Caco-2 (cell line): ENCODE measurements around the gene CMKLR1. TPM values are rescaled to one million over a fixed set of nuclear protein-coding genes. Genes with fewer than 3 reads are reported as not detected.

ENCODE experiments used
- BruUV-seq: library from RNA; stranded (reverse); fragments of 400-500 nt; replicated peaks from 2 replicates; lab custom pipeline; 2021; lab: Mats Ljungman, UMichigan
- CTCF ChIA-PET: fragments of 300-600 bp; sonication (Branson Sonifier 250); formaldehyde crosslinking; loops from one replicate; lab custom pipeline; 2022; ENCODE audit warnings: antibody characterized with exemption; lab: Charles Lee
- POLR2A ChIA-PET: fragments of 300-600 bp; sonication (Branson Sonifier 250); formaldehyde crosslinking; loops from one replicate; lab custom pipeline; 2022; ENCODE audit warnings: antibody characterized with exemption; lab: Charles Lee
- DNase-seq, 2 experiments: peaks; one replicate each; pipeline versions ENCODE4 v3.0.0 to v3.0.0-alpha.2; 2020 to 2022
- H3K27me3 ChIP-seq: replicated peaks from 2 replicates; pipeline ENCODE4 v1.6.0; 2011; ENCODE audit warnings: low read length; ENCODE audit not compliant: control insufficient read depth, insufficient read depth
- H3K36me3 ChIP-seq: 2 replicates; pipeline ENCODE4 v1.5.1; 2011; ENCODE audit warnings: low read length; ENCODE audit not compliant: control insufficient read depth, insufficient read depth
- H3K4me1 ChIP-seq: fragments of 250-450 bp; sonication (Bioruptor Pico); 2 replicates; pipeline ENCODE4 v1.5.1; 2020; ENCODE audit warnings: mild to moderate bottlenecking
- H3K4me3 ChIP-seq: 2 replicates; pipeline ENCODE4 v1.5.1; 2011; ENCODE audit warnings: low read depth, mild to moderate bottlenecking, control low read depth, low read length
- H3K9me3 ChIP-seq: fragments of 250-450 bp; sonication (Bioruptor Pico); 2 replicates; pipeline ENCODE4 v1.5.1; 2020; ENCODE audit warnings: mild to moderate bottlenecking, moderate library complexity
- H3K27ac Mint-ChIP-seq: one replicate; pipeline ENCODE4 v1.8.0; 2022; ENCODE audit warnings: mixed read lengths; ENCODE audit not compliant: unreplicated experiment
- H3K27me3 Mint-ChIP-seq: one replicate; pipeline ENCODE4 v1.8.0; 2022; ENCODE audit warnings: mixed read lengths; ENCODE audit not compliant: insufficient read depth, unreplicated experiment
- H3K36me3 Mint-ChIP-seq: one replicate; pipeline ENCODE4 v1.8.0; 2022; ENCODE audit warnings: mild to moderate bottlenecking, mixed read lengths; ENCODE audit not compliant: insufficient read depth, unreplicated experiment
- H3K4me1 Mint-ChIP-seq: one replicate; pipeline ENCODE4 v1.8.0; 2022; ENCODE audit warnings: low read depth, mixed read lengths; ENCODE audit not compliant: unreplicated experiment
- H3K4me3 Mint-ChIP-seq: one replicate; pipeline ENCODE4 v1.8.0; 2022; ENCODE audit warnings: mild to moderate bottlenecking, moderate library complexity, mixed read lengths; ENCODE audit not compliant: unreplicated experiment
- H3K9me3 Mint-ChIP-seq: one replicate; pipeline ENCODE4 v1.8.0; 2022; ENCODE audit warnings: mixed read lengths; ENCODE audit not compliant: unreplicated experiment
- intact Hi-C: fragments of 100-400 bp; cut with micrococcal nuclease; formaldehyde crosslinking; loops from one replicate; pipeline ENCODE4 v1.10.0; 2022; ENCODE audit not compliant: unreplicated experiment
- total RNA-seq: library from RNA; stranded (reverse); gene quantifications from 2 replicates; pipeline ENCODE4 v1.2.3, GENCODE V29; 2022
- TF ChIP-seq, protein P1 (sequence below), 2 experiments: fragments of 200-600 bp in 1 of 2; IDR thresholded peaks; 1 replicate in 1 of 2; 2 replicates in 1 of 2; pipeline versions ENCODE4 v1.5.1 to v1.8.0; 2011 to 2022; ENCODE audit warnings: antibody characterized with exemption in 1 of 2, control low read depth in 1 of 2, inconsistent platforms in 1 of 2, low read depth in 1 of 2, low read length in 1 of 2, mild to moderate bottlenecking in 1 of 2, moderate library complexity in 1 of 2; ENCODE audit not compliant: insufficient read depth in 1 of 2, severe bottlenecking in 1 of 2, unreplicated experiment in 1 of 2

Gene CMKLR1
- total RNA-seq, 1 experiment from 2014 or later = not detected

DNA sequence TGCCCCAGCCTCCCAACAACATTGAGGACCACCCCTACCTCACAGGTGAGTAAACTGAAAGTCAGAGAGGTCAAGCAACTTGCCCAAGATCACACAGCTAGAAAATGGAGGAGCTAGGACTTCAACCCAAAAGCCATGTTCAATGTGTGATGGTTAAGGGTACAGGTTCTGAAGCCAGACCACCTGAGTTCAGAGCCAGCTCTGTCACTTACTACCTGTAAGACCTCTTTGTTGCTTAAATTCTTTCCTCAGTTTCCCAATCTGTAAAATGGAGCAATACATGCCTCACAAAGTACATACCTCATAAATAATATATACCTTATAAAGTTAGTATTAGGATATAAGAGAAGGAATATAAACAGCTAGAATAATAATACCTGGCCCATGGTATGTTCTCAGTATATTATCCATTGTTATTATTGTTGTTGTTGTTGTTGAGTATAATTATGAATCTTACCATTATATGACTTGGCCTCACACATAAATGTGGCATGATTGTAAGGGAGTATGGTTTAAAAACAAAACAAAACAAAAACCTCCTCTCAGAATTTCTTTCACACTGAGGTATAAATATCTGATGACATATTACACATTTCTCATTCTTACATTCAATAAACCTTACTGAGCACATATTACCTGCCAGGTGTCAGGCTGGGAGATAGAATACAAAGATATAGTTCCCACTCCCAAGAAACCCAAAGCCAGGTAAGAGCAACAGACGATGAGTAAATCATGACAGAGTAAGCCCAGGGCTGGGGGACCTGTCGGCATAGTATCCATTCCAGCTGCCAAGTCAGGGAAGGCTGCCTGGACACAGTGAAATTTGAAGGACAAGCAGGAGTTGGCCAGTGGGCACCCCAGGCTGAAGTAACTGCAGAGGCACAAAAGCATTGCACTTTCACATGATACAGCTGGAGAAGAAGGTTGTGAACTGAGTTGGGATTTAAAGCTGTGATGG lies 19.6 kb downstream of the CMKLR1 start:
- Mint-ChIP-seq H3K4me1 (peaks cover 6% of the 10 kb centered on the region), H3K9me3 (no peaks in the 10 kb centered on the region), H3K4me3 (no peak overlapping the region), H3K36me3 (no peaks in the 10 kb centered on the region), H3K27me3 (peaks cover 3% of the 10 kb centered on the region), H3K27ac (no peak overlapping the region)
- DNase-seq = no peak
- no TSS peak for BruUV-seq
- TF ChIP-seq, protein P1, sequence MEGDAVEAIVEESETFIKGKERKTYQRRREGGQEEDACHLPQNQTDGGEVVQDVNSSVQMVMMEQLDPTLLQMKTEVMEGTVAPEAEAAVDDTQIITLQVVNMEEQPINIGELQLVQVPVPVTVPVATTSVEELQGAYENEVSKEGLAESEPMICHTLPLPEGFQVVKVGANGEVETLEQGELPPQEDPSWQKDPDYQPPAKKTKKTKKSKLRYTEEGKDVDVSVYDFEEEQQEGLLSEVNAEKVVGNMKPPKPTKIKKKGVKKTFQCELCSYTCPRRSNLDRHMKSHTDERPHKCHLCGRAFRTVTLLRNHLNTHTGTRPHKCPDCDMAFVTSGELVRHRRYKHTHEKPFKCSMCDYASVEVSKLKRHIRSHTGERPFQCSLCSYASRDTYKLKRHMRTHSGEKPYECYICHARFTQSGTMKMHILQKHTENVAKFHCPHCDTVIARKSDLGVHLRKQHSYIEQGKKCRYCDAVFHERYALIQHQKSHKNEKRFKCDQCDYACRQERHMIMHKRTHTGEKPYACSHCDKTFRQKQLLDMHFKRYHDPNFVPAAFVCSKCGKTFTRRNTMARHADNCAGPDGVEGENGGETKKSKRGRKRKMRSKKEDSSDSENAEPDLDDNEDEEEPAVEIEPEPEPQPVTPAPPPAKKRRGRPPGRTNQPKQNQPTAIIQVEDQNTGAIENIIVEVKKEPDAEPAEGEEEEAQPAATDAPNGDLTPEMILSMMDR (IDR thresholded peaks at IDR 0.05; ENCODE audit: insufficient read depth in 1 of 2, low read depth in 1 of 2, low read length in 1 of 2, severe bottlenecking in 1 of 2, unreplicated experiment in 1 of 2) = no peak
- Histone ChIP-seq H3K36me3 (no peaks in the 10 kb centered on the region), H3K27me3 (no peaks in the 10 kb centered on the region), H3K9me3 (no peaks in the 10 kb centered on the region), H3K4me3 (no peak overlapping the region), H3K4me1 (peaks cover under 1% of the 10 kb centered on the region; the same call in 1 of the 2 replicates)
- CTCF ChIA-PET = no interaction called here
- POLR2A ChIA-PET = no interaction called here
- intact Hi-C loops = no loop called here

DNA sequence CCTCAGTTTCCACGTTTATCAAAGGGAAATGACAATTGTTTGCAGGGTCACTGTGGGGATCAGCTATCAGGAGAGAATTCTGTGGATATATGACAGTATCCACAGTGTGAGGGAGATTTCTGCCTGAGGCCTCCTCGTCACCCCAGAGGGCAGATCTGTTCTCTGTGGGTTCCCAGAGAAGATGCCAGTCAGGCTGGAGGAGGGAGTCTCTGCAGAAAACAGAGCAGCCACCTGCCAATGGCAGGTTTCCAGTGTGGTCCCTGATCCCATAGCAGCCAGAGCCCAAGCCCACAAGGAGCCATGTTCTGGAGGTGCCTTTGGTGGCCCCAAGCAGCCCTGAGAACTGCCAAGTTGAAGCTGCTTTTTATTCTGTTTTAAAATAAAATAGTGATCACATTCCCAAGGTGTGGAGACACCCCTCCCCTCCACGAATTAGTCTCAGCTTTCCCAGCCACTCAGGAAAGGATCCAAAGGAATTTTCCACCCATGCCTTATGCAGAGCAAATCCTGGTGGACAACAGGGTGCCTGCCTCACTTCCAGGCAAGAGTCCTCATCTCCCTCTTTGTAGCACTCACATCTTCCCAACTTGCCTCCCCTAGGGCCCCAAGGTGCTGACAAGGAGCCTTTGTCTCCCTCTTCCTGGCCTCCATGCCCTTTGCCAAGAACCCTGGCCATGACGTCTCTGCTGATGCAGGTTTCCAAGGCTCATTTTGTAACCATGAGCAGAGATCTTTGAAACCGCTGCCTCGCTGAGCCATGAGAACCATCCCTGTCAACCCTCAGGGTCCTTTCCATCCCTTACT lies 20.4 kb downstream of the CMKLR1 start:
- no peak overlapping the region for H3K4me3 ChIP-seq
- no TSS peak for BruUV-seq
- TF ChIP-seq, protein P1 (IDR thresholded peaks at IDR 0.05; ENCODE audit: insufficient read depth in 1 of 2, low read depth in 1 of 2, low read length in 1 of 2, severe bottlenecking in 1 of 2, unreplicated experiment in 1 of 2) = no peak
- H3K4me1 ChIP-seq = peaks cover 9% of the 10 kb centered on the region
- H3K27me3 ChIP-seq = no peaks in the 10 kb centered on the region
- ChIA-PET CTCF (no interaction called here), POLR2A (no interaction called here)
- no peak overlapping the region for H3K4me3 Mint-ChIP-seq
- H3K27me3 Mint-ChIP-seq = peaks cover 3% of the 10 kb centered on the region
- peaks cover 13% of the 10 kb centered on the region for H3K4me1 Mint-ChIP-seq
- no peaks in the 10 kb centered on the region for H3K36me3 ChIP-seq
- H3K9me3 Mint-ChIP-seq = no peaks in the 10 kb centered on the region
- no peak overlapping the region for H3K27ac Mint-ChIP-seq
- intact Hi-C loops = no loop called here
- no peak for DNase-seq
- H3K36me3 Mint-ChIP-seq = peaks cover 5% of the 10 kb centered on the region
- H3K9me3 ChIP-seq = no peaks in the 10 kb centered on the region
